ENCODE measurements around the gene CHST11. TPM values are rescaled to one million over a fixed set of nuclear protein-coding genes. Genes with fewer than 3 reads are reported as not detected.

The CHST11 gene
- total RNA-seq, 1 donor from 2014 or later, result 7.7 TPM

DNA sequence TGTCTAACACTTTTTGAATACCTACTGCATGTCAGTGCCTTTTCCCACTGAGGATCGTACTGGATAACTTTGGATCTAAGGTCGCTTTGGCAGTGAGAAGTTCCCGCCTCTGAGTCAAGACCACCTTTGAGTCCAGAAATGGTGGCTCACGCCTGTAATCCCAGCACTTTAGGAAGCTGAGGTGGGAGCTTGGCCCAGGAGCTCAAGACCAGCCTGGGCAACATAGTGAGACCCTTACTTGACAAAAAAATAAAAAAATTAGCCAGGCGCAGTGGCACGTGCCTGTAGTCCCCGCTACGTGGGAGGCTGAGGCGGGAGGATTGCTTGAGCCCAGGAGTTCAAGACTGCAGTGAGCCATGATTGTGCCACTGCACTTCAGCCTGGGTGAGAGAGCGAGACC lies 61.1 kb downstream of the CHST11 start:
- no peak for DNase-seq (ENCODE audit: low spot score)
- Mint-ChIP-seq H3K27ac (no peak overlapping the region), H3K36me3 (no peaks in the 10 kb centered on the region), H3K9me3 (no peaks in the 10 kb centered on the region), H3K4me1 (peaks cover 47% of the 10 kb centered on the region), H3K4me3 (no peak overlapping the region), H3K27me3 (ENCODE audit: insufficient read depth, low read depth) (no peaks in the 10 kb centered on the region)
- Histone ChIP-seq H3K9ac (no peak overlapping the region), H3K9me3 (ENCODE audit: low read depth) (no peaks in the 10 kb centered on the region), H3K79me2 (ENCODE audit: low read depth) (peaks cover 27% of the 10 kb centered on the region), H3K4me3 (no peak overlapping the region), H3K4me2 (no peak overlapping the region), H3K4me1 (peaks cover 24% of the 10 kb centered on the region), H4K20me1 (ENCODE audit: low read depth) (peaks cover 40% of the 10 kb centered on the region), H3K27ac (no peak overlapping the region), H3K36me3 (no peaks in the 10 kb centered on the region), H3F3A (ENCODE audit: low read depth) (no peaks in the 10 kb centered on the region), H3K27me3 (no peaks in the 10 kb centered on the region), H2AFZ (replicated peaks) (no peak overlapping the region)
- TF ChIP-seq, protein P1, sequence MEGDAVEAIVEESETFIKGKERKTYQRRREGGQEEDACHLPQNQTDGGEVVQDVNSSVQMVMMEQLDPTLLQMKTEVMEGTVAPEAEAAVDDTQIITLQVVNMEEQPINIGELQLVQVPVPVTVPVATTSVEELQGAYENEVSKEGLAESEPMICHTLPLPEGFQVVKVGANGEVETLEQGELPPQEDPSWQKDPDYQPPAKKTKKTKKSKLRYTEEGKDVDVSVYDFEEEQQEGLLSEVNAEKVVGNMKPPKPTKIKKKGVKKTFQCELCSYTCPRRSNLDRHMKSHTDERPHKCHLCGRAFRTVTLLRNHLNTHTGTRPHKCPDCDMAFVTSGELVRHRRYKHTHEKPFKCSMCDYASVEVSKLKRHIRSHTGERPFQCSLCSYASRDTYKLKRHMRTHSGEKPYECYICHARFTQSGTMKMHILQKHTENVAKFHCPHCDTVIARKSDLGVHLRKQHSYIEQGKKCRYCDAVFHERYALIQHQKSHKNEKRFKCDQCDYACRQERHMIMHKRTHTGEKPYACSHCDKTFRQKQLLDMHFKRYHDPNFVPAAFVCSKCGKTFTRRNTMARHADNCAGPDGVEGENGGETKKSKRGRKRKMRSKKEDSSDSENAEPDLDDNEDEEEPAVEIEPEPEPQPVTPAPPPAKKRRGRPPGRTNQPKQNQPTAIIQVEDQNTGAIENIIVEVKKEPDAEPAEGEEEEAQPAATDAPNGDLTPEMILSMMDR (IDR thresholded peaks at IDR 0.05), result no peak
- TF ChIP-seq EZH2 (IDR thresholded peaks at IDR 0.05) (no peak), EZH2phosphoT487 (IDR thresholded peaks at IDR 0.05) (no peak)

DNA sequence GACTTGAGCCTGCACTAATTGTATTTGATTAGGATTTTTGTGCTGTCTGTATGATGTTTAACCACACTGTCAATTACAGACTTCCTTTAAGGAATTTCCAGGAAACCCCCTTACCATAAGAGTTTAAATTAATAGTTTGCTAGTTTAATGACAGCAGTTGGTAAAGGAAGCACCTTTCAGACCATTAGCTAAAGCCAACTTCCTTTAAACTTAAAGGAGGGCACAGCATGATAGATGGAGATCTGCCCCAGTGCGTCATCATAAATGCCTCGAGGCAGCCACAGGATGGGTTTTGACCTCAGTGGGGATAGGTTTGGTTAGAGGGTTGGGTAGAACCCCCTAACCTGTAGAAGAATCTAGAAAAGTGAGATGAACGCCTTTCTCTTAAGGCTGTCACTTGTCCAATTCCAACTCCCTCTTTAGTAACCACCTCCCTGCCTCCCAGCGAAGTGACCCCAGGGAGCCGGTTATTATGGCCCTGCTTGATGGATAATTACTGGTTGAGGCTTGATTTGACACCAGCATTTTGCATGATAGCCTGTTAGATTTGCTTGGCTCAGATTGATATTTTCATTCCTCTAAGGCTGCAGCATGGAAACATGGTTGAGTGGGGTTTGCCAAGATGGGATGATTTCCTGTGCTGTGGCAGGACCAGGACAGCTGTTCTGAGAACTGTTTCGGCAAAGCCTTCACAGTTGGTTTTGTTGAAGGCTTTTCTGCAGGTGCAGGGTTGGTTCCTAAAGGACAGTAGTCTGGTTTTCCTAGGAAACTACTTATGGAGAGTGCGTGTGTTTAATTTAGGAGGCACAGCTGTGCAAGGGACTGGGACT lies 62.7 kb downstream of the CHST11 start:
- DNase-seq (ENCODE audit: low spot score), result no peak
- no peaks in the 10 kb centered on the region for H3K9me3 Mint-ChIP-seq
- H3K27ac ChIP-seq, result no peak overlapping the region
- peaks cover 42% of the 10 kb centered on the region for H3K4me1 Mint-ChIP-seq
- no peaks in the 10 kb centered on the region for H3F3A ChIP-seq (ENCODE audit: low read depth)
- peaks cover 15% of the 10 kb centered on the region for H3K4me1 ChIP-seq
- no peak overlapping the region for H3K9ac ChIP-seq
- H3K79me2 ChIP-seq (ENCODE audit: low read depth), result peaks cover 25% of the 10 kb centered on the region
- H3K4me3 ChIP-seq, result no peak overlapping the region
- peaks cover 32% of the 10 kb centered on the region for H4K20me1 ChIP-seq (ENCODE audit: low read depth)
- no peaks in the 10 kb centered on the region for H3K36me3 ChIP-seq
- H3K27me3 ChIP-seq, result no peaks in the 10 kb centered on the region
- H3K36me3 Mint-ChIP-seq, result no peaks in the 10 kb centered on the region
- no peaks in the 10 kb centered on the region for H3K9me3 ChIP-seq (ENCODE audit: low read depth)
- no peak overlapping the region for H3K4me2 ChIP-seq
- H3K4me3 Mint-ChIP-seq, result no peak overlapping the region
- H2AFZ ChIP-seq (replicated peaks), result no peak overlapping the region
- no peak overlapping the region for H3K27ac Mint-ChIP-seq
- H3K27me3 Mint-ChIP-seq (ENCODE audit: insufficient read depth, low read depth), result no peaks in the 10 kb centered on the region
- TF ChIP-seq EZH2 (IDR thresholded peaks at IDR 0.05), result no peak
- no peak for TF ChIP-seq EZH2phosphoT487 (IDR thresholded peaks at IDR 0.05)
- TF ChIP-seq, protein P1 (IDR thresholded peaks at IDR 0.05), result no peak

DNA sequence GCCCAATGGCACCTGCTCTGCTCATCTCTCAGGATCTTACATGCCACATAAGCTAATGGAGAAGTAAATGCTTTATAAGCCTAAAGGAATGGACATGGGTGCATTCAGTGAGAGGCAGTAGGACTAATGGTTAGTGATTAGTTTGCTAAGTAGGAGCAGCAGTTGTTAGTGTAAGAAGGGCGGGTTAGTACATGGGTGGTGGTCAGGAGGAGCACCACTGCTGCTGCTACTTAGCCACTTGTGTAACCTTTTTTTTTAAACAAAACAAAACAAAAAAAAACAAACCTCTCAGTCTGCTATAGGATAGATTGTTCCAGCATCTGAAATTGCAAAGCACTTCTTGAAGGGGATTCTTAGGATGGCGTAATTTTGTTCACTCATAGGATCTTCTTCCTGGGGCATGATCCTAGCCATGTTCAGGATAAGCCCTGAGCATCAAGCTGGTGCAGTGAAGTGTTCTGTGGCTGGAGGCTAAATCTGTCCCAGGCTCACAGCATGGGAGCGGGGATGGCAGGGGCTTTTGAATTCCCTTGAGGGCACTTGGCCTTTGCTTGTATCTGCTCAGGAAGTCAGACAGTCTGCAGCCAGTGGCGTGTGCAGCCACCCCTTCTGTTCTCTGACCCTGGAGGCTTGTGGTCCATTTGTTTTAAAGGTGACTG lies 63.6 kb downstream of the CHST11 start:
- TF ChIP-seq, protein P1 (IDR thresholded peaks at IDR 0.05), result no peak
- TF ChIP-seq EZH2 (IDR thresholded peaks at IDR 0.05), result no peak
- no peak for TF ChIP-seq EZH2phosphoT487 (IDR thresholded peaks at IDR 0.05)
- Histone ChIP-seq H3K4me1 (peaks cover 15% of the 10 kb centered on the region), H4K20me1 (ENCODE audit: low read depth) (peaks cover 31% of the 10 kb centered on the region), H3K4me2 (no peak overlapping the region), H3K79me2 (ENCODE audit: low read depth) (peaks cover 20% of the 10 kb centered on the region), H3K9me3 (ENCODE audit: low read depth) (no peaks in the 10 kb centered on the region), H3K27me3 (no peaks in the 10 kb centered on the region), H3K9ac (no peak overlapping the region), H3K27ac (no peak overlapping the region), H2AFZ (replicated peaks) (no peak overlapping the region), H3K36me3 (no peaks in the 10 kb centered on the region), H3F3A (ENCODE audit: low read depth) (no peaks in the 10 kb centered on the region), H3K4me3 (no peak overlapping the region)
- no peak overlapping the region for H3K27ac Mint-ChIP-seq
- no peaks in the 10 kb centered on the region for H3K9me3 Mint-ChIP-seq
- H3K27me3 Mint-ChIP-seq (ENCODE audit: insufficient read depth, low read depth), result no peaks in the 10 kb centered on the region
- DNase-seq (ENCODE audit: low spot score), result no peak
- H3K4me1 Mint-ChIP-seq, result peaks cover 37% of the 10 kb centered on the region
- no peak overlapping the region for H3K4me3 Mint-ChIP-seq
- H3K36me3 Mint-ChIP-seq, result no peaks in the 10 kb centered on the region

All from neural progenitor cell (in vitro differentiated cells).